Hepatocyte (in vitro differentiated cells): ENCODE measurements around the gene MIS18A.

ENCODE experiments used
- CTCF ChIP-seq: fragments of 200-600 bp; sonication (generic); IDR thresholded peaks from 2 replicates; pipeline ENCODE4 v1.5.1; 2016; ENCODE audit warnings: antibody characterized with exemption, mild to moderate bottlenecking; ENCODE audit not compliant: poor library complexity
- EZH2 ChIP-seq: fragments of 200-600 bp; sonication (generic); IDR thresholded peaks from 2 replicates; pipeline ENCODE4 v1.6.1; 2016; ENCODE audit warnings: antibody characterized with exemption, mild to moderate bottlenecking, borderline replicate concordance
- EZH2phosphoT487 ChIP-seq: fragments of 200-600 bp; sonication (generic); IDR thresholded peaks from one replicate; pipeline ENCODE4 v1.6.1; 2018; ENCODE audit warnings: antibody characterized with exemption, mild to moderate bottlenecking, low read depth, moderate library complexity; ENCODE audit not compliant: unreplicated experiment, severe bottlenecking

- TF ChIP-seq CTCF: no peak
- no peak for TF ChIP-seq EZH2
- no peak for TF ChIP-seq EZH2phosphoT487
Measured at GRCh38 chr21:32238063-32238462, 40.8 kb downstream of the MIS18A start.
